ENCODE results near the gene TBC1D8.

The TBC1D8 gene

GRCh38 chr2:101025561-101025960, 125.6 kb downstream of the TBC1D8 start:
- no peak for DNase-seq

DNA sequence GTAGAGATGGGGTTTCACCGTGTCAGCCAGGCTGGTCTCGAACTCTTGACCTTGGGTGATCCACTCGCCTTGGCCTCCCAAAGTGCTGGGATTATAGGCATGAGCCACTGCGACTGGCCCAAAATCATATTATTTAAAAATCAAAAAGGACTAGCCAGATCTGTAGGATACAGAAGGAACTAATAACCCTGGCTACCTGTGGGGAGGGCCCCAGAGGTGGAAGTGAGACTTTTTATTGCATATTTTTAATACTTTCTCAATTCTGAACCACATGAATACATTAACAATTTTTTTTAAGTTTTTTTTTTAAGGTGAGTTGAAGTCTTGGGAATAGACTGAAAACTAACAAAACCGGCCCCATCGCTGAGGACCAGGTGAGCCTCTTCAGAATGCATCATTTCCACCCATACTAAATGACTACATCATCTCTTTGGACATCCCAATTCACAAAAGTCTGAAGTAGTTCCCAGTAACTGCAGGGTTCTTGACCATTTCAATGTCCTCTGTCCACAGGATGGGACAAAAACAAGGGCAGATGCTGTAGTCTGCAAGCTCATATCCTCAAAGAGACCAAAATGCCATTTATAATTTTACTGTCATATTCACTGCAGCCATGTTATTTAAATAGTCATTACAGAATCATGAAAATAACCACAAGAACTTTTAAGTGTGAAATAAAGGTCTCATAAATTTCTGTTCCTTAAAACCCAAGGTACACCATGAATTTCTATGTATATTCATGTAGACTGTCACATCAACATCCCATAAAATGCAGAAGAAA, 127.7 kb downstream of the TBC1D8 start:
- DNase-seq, result no peak

GRCh38 chr2:101022221-101022620, 129.0 kb downstream of the TBC1D8 start:
- no peak for DNase-seq

GRCh38 chr2:101018934-101019333, 132.2 kb downstream of the TBC1D8 start:
- no peak for DNase-seq

DNA sequence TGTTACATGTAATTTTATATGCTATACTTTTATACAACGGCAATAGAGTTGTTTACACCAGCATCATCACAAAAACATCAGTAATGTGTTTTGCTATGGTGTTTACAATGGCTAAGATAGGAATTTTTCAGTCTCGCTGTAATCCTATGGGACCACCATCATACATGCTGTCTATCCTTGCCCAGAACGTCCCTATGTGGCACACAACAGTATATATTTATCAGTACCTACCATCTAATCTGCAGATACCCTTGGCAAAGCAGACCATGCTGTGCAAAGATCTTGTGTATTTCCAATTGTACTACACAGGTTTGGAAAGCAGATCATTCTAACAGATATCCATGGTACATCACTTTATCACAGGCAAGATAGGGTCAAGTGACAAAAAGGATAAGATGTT, 133.8 kb downstream of the TBC1D8 start:
- DNase-seq, result no peak

- no peak for DNase-seq
These were observed 136.8 kb downstream of the TBC1D8 start for GRCh38 chr2:101014264-101014857.

GRCh38 chr2:101012706-101013181, 138.4 kb downstream of the TBC1D8 start:
- DNase-seq, result no peak

DNA sequence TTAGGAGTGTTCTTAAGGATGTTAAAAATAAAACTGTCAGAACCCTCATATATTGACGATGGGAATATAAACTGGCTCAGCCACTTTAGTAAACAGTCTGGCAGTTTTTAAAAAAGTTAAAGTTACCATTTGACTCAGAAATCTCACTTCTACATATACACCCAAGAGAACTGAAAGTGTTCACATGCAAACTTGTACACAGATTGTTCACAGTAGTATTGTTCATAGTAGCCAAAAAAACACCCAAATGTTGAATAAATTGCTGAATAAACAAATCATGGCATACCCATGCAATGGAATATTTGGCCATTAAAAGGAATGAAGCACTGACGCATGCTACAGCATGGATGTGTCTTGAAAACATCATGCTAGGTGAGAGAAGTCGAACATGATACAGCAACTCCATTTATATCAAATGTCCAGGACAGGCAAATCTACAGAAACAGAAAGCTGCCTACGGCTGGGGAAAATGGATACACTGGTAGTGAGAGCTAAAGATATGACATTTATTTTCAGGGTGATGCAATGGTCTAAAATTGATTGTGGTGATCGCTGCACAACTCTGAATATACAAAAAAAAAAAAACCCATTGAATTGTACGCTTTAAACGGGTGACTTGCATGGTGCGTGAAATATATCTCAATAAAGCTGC, 139.0 kb downstream of the TBC1D8 start:
- no peak for DNase-seq

GRCh38 chr2:101011152-101011551, 140.0 kb downstream of the TBC1D8 start:
- no peak for DNase-seq

GRCh38 chr2:101007415-101008345, 143.5 kb downstream of the TBC1D8 start:
- no peak for DNase-seq

- DNase-seq, result no peak
These were observed 145.0 kb downstream of the TBC1D8 start for GRCh38 chr2:101006065-101006715.

DNA sequence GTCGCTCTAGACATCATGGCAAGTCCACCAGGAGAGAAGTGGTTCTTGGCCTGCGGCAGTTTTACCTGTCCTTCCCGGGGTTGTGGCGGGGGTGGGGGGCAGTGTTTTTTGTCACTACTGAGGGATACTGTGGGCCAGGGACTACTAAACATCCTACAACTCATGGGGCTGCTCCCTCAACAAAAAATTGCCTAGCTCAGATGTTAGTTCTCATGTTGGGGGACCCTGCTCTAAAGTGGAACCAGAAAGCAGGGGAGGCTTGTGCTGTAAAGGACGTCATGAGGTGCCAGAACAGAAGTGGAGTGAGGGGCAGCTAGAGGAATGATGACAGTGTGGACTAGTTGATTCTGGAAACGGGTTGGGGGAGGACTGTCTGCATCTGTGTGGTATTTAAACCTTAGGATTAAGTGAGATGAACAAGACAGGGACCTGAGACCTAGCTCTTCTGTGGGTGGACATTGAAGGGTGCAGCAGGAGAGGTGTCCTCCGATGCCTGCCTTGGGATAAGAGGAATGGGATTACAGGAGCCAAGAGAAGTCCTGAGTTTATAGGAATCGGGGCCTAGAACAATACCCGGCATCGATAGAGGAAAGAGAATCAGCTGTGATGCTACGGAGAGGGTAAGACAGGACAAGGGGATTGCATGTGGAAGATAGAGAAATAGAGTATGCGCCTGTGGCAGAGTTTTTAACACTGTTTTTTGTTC, 146.4 kb downstream of the TBC1D8 start:
- DNase-seq, result no peak

- DNase-seq, result no peak
These were observed 147.9 kb downstream of the TBC1D8 start for GRCh38 chr2:101003278-101003775.

DNA sequence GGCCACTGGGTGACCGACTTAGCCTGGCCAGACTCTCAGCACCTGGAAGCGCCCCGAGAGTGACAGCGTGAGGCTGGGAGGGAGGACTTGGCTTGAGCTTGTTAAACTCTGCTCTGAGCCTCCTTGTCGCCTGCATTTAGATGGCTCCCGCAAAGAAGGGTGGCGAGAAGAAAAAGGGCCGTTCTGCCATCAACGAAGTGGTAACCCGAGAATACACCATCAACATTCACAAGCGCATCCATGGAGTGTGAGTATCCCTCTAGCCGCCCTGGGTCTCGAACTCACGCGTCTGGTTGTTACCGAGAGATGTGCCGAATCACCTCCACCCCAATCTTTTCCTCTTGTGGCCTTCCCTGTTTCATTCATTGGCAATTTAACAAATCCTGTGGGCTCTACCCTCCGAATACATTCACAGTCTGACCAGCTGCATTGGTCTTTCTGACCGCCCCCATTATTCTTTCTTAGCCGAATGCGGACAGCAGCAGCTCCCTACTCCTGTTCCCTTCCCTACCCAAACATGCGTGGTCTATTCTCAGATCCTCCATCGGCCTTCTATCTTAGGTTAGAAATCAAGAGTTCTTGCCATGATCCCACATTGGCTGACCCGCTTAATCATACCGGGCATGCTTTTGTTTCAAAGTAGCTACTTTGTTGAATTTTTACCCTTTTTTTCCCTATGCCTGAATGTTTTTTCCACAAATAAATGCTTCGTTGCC, 148.5 kb downstream of the TBC1D8 start:
- no peak for DNase-seq

DNA sequence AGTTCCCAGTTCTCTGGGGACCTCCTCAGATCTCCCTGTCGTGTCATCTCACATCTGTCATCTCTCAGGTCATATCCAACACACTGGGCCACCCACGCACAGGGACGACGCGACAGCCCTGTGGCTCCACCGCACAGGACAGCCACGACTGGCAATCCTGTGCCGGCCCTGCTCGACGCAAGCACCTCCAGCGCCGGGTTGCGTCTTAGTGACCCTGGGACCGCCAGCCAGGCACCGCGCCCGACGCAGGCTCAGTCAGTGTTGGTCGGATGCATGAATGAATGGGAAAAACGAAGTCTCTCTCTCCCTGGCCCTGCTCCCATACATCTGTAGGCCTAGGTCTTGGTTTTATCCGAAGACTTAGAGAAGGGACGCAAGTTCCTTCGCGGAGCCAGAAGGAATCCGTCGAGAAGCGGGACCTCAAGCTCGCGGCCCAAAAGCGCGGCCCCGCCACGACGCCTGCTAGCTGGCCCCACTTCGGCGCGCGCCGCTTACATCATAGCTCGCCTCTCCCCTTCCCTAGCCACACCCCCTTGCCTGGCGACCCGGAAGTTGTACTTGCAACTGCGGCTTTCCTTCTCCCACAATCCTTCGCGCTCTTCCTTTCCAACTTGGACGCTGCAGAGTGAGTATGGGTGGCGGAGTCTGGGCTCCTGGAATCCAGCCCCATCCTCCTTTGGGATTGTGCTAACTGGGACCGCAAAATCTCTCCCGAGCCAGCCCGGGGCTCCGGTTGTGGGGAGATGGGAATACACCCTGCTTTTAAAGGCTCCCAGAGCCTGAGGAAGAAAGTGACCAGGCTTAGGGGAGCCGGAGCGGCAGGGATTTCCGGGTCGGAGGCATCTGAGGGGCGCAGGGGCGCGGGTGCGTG, 149.3 kb downstream of the TBC1D8 start, which contains the start of gene RPL31:
Gene RPL31 (plus strand): TSS at position 599 of the 871 bp plus-strand sequence. CDS start 413 bp downstream, outside the sequence.
- DNase-seq, result peak; percentile 43

DNA sequence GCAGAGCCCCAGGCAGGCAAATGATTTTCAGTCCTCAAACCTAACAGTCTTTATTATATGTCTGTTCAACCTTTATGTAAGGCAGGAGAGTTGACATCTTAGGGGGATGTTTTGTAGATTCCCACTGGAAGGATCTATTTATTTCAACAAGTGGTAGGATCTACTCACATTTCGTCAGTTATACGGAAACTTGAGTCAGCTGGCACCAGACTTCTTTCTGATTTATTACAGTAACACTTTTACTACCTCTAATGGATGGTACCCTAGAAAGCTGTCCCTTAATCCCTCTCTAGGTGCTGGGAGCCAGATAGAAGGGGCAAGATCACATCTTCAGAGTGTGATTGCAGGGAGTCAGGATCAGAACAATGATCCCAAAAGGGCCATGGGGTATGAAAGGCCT, 151.2 kb downstream of the TBC1D8 start:
- DNase-seq, result no peak

- no peak for DNase-seq
These were observed 153.0 kb downstream of the TBC1D8 start for GRCh38 chr2:100998235-100998573.

DNA sequence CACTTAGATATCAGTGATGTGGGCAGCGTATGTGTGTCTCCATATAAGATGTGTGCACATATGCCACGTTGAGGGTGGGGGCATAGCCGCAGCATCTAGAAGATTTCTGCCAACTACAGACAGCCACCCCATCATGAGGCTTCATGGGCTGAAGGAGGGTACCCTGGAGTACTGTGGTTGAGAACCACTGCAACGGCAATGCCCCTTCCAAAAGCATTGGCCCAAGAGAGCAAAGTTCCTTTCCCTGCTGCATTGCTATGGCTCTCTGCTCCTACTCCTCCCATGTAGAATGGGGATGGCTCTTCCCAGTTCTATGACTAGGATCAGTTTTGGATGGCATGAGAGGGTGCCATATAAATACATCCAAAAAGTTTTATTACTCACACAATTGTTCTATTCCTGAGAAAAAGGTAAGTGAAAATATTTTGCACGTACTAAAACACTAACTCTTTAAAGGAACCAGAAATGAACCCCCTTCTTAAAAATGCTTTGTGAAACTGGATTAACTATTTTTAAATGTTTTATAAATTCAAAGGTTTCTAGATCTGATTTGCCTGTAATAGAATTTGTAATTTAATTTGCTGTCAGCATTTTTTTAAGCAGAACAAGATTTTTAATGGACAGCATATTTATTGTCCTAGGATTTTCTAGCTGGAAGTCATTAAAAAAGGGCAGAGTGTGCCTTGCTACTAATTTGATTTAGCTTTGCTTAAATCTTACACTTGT, 153.5 kb downstream of the TBC1D8 start:
- DNase-seq, result no peak
